ENCODE measurements around the gene DCLK1.
"Not testable (repeated sequence)": the region's sequence is repeated elsewhere in the genome, so short reads cannot be mapped to it uniquely, and the experiment has no call there.

Gene DCLK1

DNA sequence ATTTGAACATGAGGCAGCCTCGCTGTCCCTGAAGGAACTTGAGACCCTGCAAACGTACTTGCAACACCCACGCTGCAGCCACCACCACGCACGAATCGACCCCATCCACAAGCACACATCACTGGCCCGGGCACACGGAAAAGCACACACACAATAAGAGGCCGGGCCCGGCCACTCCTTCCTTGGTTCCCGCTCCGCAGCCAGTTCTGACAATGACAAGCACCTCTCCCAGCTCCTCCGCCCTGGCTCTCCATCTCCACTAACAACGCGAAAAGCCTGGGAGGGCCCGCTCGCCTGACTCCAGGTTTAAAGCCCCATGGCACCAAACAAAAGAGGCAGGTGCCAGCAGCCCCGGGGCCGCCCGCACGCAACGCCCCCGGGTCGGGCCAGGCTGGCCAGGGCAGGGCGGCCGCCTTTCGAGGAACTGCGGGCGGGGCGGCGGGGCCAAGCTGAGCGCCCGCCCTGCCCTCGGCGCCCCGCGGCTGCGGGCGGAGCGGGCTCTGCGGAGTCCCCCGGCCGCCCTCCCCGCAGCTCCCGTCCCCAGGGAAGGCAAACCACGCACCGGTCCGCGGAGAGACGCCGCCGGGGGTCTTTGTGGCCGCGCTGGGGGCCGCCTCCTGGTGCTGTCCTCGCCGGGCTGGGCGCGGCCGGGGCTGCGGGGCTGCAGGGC lies 495 bp downstream of the DCLK1 start:
- no peak for DNase-seq

DNA sequence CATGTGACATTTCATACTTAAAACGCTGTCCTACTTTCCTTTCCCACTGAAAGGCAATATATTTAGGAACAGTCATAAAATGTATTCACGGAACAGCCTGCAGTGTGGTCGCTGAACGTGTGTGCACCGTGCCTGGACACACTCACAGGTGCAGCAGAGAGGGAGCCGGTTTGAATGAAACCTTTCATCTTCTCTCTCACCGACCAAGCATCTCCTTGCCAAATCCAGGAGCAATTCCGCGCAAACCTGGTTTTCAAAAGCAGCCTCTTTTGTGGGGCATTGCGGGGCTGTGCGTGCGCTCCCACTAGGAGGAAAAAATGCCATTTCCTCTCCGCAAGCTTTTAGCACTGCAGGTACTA lies 1.0 kb downstream of the DCLK1 start:
- DNase-seq, result no peak

DNA sequence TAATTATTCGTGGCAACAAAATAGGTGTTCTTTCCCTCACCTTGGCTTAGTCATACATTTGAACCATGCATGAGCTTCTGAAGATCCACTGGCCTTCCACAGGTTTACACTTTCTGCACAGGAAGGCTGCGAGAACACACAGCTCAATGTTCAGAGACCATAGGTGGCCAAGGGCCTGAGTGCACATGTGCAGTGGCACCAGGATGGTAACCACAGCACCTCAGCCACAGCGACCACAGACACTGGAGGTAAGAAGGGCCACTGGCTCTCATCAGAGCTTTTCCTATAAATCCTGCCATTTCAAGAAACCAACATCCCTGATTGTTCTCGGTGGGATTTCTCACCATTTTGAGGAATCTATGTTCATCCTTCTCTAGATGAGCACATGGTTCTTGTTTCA lies 1.6 kb downstream of the DCLK1 start:
- DNase-seq, result no peak

DNA sequence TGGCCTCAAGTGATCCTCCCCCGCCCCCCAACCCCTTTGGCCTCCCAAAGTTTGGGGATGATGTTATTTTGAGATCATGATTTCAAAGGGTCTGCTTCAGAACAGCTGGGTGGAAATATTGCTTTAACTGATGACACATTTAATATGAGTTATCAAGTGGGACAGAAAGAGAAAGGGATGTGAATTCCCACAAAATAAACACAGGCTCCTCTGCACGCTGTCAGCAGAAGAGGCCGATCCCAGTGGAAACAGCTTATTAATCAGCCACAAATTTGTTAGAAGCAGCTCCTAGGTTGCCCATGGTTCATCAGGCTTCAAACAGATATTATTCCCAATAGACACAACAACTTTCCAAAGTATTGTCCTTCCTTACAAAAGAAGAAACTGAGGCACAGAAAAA lies 4.7 kb downstream of the DCLK1 start:
- no peak for DNase-seq

DNA sequence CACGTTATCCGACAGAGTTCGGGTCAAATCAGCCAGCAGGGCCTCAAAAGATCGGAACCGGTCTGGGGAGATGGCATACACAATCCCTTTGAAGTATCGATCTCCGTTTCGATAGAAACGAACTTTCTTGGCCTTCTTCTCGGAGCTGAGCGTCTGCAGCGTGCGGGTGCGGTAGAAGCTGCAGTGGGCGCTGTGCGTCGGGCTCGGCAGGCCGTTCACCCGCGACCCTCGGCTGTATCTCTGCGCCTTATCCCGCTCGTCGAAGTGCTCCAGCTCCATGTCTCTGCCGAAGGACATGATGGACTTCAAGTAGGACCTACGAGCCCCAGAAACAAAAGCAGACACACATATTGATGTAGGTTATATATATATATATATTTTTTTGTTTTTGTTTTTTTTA lies 5.3 kb downstream of the DCLK1 start:
- DNase-seq, result no peak

DNA sequence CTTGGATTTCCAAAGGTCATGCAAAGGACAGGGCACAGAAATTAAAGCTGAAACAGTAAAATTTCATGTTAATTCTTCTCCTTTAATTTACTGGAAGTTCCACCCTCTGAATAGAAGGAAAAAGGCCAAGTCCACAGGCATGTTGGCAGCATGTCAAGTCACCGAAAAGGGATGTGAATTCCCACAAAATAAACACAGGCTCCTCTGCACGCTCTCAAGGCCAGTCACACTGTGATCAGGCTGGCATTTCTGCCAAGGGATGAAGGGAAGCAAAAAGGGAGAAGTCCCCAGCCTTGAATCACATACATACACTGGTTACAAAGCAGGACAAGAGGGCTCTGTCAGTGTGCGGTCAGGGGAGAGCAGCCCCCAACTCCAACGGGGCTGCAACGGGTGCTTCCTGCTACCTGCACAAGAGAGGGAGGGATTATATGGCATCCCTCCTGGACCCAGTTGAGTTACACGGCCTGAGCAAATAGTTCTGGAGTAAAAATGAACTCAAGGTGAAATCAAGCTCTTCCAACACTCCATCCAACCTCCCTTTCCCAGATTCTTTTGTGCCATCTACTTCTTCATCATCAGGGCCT lies 6.9 kb downstream of the DCLK1 start:
- no peak for DNase-seq

DNA sequence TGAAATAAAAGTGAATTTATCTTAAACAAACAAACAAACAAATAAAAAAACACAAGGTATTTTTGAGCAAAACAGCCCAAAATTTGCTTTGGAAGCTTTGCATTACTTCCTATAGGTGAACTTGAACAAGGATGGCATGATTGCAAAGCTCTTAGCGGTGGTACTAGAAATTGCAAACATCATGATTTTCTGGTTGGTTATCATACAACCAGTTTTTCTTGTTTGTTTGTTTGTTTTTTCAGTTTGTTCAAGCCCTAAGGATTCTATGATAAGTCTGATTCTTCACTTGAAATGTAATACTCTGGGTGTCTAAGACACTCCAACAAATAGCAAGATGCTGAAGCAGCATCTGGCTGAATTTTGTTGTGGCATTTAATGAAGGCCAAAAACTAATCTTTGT lies 15.9 kb downstream of the DCLK1 start:
- DNase-seq, result no peak

DNA sequence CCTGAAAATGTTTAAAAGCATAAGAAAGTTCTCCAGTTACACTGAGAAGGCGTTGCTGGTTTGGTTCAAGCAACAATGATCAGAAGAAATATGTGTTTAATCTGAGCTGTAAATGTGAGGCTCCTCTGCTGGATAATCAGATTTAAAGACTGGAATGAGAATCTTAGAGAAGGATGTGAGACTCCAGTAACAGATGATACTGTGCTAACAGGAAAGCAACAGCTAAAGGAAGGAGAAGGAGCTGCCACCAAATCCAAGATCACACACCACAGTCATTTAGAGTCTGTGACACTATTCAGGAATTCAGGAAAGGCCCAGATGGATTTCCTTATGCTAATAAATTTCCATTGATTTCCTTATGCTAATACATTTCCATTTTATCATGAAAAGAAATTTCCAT lies 16.9 kb downstream of the DCLK1 start:
- DNase-seq, result no peak

DNA sequence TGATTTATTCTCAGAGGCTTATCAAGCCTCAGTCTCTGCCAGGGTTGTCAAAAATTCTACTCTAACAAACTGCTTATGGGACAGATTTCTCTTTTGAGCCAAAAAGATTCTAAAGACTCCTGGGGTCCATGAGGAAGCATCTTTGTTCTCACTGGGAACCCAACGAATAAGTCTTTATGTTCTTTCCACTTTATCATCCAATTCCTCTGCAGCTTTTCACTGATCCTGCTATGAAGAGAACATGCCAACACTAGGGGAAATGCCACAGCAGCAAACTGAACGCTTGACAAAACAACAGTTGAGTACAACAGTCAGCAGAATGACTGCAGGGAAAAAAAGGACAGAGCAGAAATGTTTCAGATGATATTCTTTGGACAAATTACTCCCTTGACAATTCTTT lies 22.2 kb downstream of the DCLK1 start:
- DNase-seq, result no peak

DNA sequence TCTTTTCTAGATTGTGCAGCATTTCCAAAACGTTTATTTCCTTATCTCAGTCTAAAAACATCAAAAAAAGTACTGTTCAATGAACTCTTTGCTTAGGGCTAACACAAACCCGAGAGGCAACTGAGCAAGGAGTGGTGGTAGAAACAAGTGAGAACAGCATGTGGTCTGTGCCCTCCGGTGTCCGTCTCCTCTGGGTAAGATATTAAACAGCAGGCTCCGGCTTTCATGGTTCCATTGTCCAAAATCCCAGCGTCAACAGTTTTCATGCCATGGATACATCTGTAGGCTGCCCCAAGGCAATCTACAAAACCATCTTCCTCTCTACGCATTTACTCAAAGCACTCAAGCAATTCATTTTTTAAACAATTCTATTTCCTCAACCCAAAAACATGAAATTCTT lies 22.8 kb downstream of the DCLK1 start:
- DNase-seq, result no peak

DNA sequence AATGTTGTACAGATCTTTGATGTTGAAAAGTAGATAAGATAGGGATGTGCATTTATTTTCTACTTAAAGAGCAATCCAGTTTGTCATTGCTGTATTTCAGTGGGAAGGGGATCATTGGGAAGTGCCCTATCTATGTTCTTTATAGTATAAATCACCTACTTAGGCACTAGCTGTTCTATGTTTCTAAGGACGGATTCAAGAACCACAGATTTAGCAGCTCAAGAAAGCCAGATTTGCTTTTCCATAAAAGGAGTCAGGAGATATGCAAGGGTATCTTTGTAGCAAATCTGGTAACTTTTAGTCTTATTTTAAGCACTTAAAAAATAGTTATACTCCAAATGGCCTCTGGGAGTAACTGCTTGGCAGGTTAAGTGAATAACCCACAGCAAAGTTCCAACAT lies 23.7 kb downstream of the DCLK1 start:
- no peak for DNase-seq

DNA sequence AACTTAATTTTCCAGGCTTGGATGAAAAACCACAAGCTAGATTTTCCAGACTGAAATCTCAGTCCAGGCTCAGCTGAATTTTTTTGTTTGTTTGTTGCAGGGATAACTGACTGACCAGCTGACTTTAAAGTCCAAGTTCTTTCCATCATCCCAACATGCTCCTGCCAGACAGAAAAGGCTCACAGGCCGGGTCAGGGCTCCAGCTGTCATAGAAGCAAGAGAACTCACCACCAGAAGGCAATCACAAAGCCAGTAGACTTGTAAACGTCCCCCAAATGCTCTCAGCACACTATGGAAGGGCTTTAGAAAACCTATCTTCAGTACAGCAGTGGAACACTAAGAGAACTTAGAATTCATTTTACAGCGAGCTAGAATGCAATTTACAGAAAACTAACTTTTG lies 25.5 kb downstream of the DCLK1 start:
- no peak for DNase-seq

DNA sequence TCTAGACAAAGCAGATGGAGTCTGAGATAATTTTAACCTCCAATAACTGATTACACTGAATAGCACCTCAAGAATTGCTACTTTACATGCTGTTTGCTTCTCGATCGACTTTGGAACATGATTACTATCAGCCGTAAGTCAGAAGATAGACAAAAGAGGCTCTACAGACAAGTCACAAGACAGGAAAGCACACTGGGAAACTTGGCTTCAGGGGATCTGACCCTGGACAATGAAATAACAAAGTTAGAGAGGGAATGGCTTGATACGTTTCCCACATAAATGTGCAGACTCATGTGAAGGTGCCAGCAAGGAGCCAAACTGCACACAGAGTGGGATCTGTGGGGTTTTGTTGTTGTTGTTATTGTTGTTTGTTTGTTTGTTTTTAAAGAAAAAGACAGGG lies 28.5 kb downstream of the DCLK1 start:
- DNase-seq, result no peak

DNA sequence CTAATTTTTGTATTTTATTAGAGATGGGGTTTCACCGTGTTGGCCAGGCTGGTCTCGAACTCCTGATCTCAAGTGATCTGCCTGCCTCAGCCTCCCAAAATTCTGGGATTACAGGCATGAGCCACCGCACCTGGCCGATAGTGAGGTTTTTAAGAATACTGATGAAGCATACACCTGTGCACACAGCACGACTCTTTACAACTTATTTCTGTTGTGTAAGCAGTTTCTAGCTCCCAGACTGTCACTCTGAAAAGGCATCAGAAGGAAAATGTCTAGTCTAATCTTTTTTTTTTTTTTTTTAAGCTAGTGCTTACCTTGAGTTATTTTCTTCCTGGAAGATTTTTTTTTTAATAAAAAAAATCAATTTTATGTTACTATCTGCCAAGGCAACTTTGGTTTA lies 29.3 kb downstream of the DCLK1 start:
- DNase-seq, result not testable (repeated sequence)

DNA sequence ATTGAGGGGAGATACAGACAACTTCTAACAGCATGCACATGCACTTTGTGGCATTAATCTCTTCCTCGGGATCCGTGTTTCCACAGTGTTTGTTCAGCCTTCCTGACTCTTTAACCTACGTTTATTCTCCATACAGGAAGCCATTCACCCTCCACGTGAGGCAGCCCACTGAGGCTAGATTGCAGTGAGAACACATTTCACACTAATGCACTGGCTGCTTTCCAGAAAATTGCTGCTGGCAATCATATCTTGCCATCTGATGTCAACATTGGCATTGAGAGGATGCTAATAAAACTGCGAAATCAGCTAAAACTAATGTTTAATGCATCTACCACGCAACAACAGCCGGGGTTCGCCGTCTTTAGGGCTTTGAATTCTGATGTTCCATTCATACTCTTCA lies 30.0 kb downstream of the DCLK1 start:
- DNase-seq, result no peak

DNA sequence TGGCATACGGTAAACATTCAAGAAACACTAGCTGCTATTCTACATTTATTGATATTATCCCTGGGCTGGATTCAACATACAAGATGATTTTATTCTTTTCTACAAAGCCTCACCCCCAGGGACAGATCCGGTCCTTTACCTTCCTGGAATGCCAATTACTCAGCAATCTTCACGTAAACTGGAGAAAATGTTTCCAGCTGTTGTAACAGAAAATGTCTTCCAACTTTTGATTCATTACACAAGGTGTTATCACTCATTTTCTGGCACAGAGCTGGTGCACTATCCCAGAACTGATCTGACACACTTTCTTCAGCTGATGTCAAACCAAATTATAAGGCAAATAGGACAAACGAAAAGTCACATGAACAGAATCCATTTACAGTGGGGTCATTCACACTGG lies 33.1 kb downstream of the DCLK1 start:
- DNase-seq, result no peak

DNA sequence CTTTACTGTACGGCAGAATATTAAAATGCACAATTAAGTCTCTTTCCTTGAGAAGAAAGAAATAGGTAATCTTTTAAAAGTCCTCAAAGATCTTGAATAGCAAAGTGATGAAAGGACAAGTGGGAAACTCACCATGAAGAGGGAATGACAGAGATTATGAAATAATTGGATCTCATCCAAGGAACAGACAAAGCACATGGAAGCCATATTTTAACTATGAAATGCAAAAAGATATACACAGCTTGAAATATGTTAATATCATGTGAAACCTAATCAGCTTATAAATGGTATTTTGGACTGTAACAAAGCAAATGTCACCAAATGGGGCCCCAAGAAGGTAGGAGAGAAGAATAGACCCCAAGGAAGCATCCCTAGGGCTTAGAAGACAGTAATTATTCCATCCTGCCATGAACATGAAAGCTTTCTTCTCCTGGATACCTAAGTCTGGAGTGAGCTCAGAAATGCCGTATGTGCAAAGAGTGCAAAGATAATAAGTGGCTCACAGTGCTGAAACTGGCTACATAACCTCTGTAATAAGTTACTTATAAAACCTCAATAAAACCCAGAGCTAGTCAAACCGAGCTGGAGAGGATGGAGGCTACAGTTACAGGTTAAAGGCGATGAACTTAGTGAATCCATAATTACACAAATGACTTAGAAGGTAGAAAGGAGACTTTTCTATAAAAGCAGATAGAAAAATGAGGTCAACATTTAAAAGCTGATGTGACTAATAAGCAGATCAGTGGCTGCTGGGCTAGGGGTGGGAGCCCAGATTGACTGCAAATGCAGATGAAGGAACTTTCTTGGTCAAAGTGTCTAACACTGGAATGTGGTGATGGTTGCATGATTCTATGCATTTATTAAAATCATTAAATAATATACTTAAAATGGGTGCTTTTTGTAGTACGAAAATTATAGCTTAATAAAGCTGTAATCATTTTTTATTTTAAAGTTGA lies 34.4 kb downstream of the DCLK1 start:
- no peak for DNase-seq

DNA sequence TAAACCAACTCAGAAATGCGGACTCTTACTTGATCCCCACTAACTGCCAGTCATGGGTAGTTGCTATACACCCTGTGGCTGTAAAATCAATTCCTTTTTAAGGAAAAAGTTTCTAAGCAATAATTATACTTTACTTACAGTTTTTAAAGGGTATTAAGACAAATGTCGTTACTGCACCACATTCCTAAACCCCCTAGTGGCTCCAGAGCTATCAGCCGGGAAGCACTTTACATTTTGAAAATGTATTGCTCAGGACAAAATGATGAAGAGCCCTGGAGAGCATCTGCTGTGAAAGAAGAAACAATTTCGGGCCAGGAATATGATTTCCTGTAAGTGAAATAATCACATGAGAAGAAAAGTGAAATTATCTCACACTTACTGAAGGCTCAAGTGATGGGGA lies 36.7 kb downstream of the DCLK1 start:
- DNase-seq, result no peak

DNA sequence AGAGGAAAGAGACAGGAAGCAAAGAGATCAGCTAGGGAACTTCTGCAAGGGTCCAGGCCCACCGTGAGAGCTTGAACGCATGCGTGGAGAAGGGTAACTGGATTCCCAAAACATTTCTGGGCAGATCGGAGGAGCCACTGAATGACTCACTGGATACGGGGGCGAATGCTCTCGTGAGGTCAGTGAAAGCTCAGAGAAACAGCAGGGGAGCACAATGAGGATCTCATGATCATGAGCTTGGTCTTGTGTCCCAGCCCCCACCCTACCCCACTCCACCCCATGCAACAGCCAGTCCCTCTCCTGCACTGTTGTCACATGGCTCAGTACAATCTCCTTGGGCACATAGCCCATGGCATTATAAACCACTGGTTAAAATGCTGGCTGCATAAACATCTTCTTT lies 40.6 kb downstream of the DCLK1 start:
- no peak for DNase-seq

DNA sequence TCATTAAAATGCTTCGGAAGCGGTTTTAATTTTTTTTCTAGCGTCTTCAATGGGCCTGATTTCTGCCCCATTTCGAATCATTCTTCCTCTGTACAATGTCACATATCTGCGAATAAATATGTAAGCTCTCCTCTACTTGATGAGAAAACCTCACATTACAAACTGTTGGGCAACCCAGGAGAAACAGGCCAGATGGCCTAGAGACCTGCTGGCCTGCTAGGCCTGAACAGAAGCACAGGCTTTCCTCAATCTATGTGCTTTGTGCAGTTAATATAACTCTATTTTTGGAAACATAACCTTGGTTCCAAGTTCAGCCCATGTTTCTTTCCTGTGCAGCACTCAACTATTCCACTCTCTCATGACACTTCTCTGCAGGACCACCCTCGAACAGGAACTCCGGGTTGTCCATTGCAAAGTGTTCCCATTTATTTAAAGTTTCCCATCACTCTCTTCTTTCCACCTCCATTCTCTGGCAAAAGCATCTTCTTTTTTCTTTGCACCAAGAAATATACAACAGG lies 42.0 kb downstream of the DCLK1 start:
- no peak for DNase-seq

DNA sequence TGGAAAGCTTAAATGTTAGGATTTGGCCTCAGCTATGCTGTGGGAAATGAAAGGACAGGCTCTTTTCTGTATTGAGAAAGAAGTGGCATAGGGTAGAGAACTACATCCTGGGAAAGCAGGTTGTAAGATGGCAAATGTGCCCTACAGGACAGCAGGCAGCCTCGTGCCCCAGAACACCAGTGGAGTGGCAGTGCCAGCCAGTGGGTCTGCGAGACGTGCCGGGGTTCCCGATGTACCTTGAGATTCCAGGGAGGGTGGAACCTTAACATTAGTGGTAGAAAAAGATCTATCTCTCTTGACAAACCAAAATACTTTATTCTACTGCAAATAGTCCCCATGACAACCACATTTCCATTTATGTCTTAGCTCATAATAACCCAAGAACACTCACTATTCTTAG lies 42.7 kb downstream of the DCLK1 start:
- DNase-seq, result no peak

DNA sequence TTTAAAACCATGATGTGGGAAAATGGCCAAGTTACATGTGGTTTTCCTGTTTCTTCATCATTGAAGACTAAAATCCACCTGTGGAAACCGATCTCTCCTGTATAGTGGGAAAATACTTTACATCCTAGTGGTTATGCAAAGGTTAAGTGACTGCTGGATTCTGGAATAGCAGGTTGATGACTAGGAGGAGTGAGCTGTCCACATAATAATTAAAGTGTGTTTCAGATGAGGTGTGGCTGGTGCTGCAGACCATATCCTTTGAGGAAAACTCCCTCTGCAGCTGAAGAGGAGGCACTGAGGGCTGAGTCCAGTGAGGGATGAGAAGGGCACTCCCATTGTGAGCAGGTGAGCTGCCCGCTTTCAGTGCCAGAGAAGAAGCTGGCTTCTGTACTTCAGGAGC lies 43.2 kb downstream of the DCLK1 start:
- no peak for DNase-seq

DNA sequence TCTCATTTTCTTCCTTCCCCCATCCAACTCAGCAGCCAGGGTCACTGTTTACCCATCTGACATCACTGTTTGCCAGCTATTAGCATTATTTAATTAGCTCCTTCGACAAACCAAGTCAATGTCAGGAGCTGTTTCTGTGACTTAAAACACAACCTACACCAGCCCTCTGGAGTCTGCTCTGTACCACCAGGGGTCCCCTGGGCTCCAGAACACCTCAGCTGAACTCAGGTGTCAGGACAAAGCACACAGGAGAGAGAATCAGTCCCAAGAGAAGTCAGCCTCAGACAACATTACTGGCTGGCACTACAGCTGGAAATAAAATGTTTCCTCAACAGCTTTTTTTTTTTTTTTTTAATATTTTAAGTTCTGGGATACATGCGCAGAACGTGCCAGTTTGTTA lies 45.1 kb downstream of the DCLK1 start:
- no peak for DNase-seq

DNA sequence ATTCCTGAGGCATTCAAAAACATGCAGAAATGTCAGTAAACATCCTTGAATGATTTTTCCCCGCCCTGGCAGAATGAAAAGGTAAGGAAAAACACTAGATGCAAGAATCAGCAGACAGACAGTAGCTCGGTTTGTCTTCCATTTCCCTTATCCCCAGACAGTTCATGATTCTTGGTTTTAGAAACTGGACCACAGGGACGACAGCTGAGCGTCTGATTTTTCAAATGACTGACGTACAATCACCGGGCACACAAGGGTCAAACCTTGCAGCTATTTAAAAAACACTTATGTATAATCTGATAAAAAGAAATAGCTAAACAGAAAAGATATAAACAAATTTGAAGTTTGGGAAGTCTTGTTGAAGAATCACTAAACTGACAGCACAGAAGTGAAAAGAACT lies 47.1 kb downstream of the DCLK1 start:
- DNase-seq, result no peak

Data from activated naive CD4-positive, alpha-beta T cell (primary cell).